ENCODE results near the gene ULK1. TPM values are rescaled to one million over a fixed set of nuclear protein-coding genes. Genes with fewer than 3 reads are reported as not detected.
A peak's percentile ranks its signal among the peaks of the same experiment; 100 is the strongest.

ULK1 gene
- 30.5 TPM for polyA plus RNA-seq (ENCODE audit: insufficient read length)

DNA sequence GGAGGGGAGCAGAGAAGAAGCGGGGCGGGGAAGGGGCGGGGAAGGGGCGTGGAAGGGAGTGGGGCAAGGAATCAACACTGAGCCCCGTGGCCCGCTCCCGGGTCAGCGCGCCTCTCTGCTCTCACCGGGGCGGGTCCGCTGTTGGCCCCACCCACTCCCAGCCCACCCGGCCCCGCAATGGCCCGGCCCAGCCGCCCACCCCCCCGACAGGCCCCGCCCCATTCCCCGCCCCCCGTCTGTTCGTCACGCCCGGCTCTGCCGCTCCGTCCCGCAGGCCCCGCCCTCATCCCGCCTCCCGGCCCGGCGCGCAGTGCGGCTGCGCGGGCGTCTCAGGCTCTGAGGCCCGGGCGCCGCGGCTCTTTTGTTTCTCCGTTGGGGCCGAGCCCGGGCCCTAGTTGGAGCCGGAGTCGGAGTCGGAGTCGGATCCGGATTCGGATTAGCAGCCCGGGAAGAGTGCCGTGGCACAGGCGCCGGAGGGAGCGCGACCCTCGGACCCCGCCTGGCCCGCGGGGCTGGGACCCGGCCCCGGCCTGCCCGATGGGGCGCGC, at the start of gene ULK1:
TSS of gene ULK1 (plus strand) at position 310 of the 548 bp plus-strand sequence. CDS start 380 bp downstream, outside the sequence.
- peak; percentile 93 for DNase-seq

- no peak for DNase-seq
These were observed 49.8 kb upstream of the ULK1 start for GRCh38 chr12:131844656-131845055.

DNA sequence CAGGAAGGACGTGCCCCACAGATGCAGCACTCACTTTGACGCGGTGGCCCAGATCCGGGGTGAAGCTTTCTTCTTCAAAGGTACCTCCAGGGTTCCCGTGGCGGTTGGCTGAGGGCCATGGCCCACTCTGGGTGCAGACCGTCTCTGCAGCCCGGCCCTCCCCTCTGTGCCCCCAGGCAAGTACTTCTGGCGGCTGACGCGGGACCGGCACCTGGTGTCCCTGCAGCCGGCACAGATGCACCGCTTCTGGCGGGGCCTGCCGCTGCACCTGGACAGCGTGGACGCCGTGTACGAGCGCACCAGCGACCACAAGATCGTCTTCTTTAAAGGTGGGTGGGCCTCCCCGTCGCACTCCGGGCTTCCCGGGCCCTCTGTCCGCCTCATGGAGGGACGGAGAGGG, 49.3 kb upstream of the ULK1 start:
- DNase-seq, result no peak

DNA sequence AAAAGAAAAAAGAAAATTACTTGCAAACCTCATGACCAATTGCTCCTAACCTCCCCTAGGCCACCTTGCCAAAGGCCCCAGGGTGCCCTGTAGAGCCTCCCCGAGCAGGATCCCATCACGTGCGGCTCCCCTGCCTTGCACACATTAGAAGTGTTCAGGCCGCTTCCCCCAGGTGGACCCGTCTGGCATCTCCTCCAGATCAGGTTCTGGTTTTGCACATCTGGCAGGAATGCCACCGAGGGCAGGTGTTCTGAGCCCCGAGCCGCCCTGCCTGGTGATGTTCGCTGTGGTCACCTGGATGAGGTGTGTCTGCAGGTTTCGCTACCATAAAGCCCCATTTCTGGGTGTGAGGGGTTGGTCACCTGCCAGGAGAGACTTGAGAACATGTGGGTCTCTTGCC, 47.0 kb upstream of the ULK1 start:
- no peak for DNase-seq

DNA sequence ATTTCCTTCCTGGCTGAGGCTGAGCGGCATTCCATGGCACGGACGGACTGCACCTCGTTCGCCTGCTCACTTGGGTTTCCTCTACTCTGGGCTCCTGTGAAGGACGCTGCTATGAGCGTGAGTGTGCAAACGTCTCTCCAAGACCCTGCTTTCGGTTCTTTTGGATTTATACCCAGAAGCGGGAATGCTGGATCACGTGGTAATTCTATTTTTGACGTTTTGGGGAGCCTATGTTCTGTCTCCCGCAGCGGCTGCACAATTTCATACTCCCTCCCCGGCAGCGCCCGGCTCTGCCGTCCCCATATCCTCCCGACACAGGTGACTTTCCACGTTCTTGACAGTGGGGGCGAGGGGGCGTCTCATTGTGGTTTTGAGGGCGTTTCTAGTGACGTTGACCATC, 45.7 kb upstream of the ULK1 start:
- no peak for DNase-seq

DNA sequence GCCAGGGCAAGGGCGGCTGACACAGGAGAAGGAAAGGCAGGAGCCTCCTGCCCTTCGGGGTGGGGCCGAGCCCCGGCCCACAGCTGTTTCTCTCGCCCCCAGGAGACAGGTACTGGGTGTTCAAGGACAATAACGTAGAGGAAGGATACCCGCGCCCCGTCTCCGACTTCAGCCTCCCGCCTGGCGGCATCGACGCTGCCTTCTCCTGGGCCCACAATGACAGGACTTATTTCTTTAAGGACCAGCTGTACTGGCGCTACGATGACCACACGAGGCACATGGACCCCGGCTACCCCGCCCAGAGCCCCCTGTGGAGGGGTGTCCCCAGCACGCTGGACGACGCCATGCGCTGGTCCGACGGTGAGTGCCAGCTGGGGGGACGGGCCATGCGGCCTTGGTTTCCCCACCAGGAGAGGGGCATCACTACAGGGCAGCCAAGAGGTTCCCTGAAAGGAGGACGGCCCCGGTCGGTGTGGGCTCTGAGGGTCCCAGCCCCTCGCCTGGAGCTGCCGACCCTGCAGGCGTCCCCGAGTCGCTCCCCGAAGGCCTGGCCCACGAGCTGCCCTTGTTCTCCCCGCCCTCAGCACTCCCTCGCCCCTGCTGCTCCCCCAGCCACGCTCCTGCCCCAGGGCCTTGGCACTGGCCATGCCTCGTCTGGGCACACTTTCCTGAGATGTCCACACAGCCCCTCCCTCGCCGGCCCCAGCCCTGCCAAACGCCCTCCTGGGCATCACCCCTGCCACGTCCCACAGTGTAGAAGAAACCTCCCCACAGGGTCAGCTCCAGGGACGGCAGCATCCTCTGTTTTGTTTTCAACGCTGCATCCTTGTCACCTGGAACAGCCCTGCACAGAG, 44.5 kb upstream of the ULK1 start:
- DNase-seq, result no peak

DNA sequence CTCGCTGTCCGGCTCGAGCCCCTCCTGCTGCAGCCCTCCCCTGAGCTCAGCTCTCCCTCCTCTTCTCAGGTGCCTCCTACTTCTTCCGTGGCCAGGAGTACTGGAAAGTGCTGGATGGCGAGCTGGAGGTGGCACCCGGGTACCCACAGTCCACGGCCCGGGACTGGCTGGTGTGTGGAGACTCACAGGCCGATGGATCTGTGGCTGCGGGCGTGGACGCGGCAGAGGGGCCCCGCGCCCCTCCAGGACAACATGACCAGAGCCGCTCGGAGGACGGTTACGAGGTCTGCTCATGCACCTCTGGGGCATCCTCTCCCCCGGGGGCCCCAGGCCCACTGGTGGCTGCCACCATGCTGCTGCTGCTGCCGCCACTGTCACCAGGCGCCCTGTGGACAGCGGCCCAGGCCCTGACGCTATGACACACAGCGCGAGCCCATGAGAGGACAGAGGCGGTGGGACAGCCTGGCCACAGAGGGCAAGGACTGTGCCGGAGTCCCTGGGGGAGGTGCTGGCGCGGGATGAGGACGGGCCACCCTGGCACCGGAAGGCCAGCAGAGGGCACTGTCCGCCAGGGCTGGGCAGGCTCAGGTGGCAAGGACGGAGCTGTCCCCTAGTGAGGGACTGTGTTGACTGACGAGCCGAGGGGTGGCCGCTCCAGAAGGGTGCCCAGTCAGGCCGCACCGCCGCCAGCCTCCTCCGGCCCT, 43.4 kb upstream of the ULK1 start:
- no peak for DNase-seq

- DNase-seq, result no peak
These were observed 42.5 kb upstream of the ULK1 start for GRCh38 chr12:131851741-131852550.

GRCh38 chr12:131852551-131853299, 41.7 kb upstream of the ULK1 start:
- no peak for DNase-seq

GRCh38 chr12:131853832-131854797, 40.3 kb upstream of the ULK1 start:
- DNase-seq, result no peak

GRCh38 chr12:131854861-131855476, 39.5 kb upstream of the ULK1 start:
- DNase-seq, result no peak

GRCh38 chr12:131855521-131856142, 38.8 kb upstream of the ULK1 start:
- DNase-seq, result no peak

DNA sequence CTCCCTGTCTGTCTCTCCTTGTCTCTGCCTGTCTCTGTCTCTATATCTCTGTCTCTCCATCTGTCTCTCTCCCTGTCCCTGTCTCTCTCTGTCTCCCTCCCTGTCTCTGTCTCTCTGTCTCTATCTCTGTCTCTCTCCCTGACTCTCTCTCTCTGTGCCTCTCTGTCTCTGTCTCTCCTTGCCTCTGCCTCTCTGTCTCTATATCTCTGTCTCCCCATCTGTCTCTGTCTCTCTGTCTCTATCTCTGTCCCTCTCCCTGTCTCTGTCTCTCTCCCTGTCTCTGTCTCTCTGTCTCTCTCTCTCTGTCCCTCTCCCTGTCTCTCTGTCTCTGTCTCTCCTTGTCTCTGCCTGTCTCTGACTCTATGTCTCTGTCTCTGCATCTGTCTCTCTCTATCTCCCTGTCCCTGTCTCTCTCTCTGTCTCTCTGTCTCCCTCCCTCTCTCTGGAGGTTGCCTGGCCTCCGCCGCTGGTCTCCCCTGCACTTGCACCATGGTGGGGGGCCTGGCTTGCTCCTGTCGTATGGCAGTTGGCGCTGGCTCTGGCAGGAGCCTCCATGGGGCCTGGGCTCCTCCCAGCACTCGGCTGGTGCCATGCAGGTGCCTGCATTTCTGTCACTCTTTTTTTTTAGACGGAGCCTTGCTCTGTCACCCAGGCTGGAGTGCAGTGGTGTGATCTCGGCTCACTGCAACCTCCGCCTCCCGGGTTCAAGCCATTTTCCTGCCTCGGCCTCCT, 37.9 kb upstream of the ULK1 start:
- DNase-seq, result no peak

DNA sequence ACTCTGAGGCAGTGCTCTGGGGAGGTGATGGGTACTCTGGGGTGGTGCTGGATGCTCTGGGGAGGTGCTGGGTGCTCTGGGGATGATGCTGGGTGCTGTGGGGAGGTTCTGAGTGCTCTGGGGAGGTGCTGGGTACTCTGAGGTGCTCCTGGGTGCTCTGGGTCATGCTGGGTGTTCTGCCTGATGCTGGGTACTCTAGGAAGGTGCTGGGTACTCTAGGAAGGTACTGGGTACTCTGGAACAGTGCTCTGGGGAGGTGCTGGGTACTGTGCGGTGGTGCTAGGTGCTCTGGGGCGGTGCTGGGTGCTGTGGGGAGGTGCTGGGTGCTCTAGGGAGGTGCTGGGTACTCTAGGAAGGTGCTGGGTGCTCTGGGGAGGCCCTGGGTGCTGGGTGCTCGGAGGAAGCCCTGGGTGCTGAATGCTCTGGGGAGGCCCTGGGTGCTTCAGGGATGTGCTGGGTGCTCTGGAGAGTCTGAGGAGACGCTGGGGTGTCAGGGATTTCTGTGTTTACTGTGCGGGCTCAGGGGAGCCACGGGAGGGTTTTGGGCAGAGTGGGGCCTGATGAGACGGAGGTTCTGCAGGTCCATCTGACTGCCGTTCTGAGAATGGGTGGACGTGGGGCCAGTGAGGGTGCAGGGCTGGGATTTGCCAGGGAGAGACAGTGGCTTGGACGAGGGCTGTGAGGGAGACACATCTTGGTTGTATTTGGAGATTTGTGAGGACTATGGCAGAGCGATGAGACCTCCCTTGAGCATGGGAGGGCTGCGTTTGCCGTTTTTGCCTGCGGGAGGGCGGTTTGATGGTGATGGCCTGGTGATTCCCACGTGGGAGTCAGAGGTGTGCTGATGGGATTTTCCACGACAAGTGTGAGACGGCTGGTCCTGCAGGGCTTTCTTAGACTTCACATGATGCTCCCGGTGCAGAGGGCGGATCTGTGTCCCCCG, 36.2 kb upstream of the ULK1 start:
- DNase-seq, result no peak

GRCh38 chr12:131860472-131861260, 33.8 kb upstream of the ULK1 start:
- no peak for DNase-seq

GRCh38 chr12:131861261-131862083, 33.0 kb upstream of the ULK1 start:
- no peak for DNase-seq

Measured in hindlimb muscle (tissue), 1 donor.